HL-60 (cell line): ENCODE results near the gene PPP6C.
A peak's percentile ranks its signal among the peaks of the same experiment; 100 is the strongest.
"Not testable (repeated sequence)": the region's sequence is repeated elsewhere in the genome, so short reads cannot be mapped to it uniquely, and the experiment has no call there.

ENCODE experiments used
- DNase-seq, 2 experiments: peaks; one replicate each; pipeline ENCODE4 v3.0.0-alpha.2; 2010 to 2020; ENCODE audit warnings: low read depth in 1 of 2, low spot score in 1 of 2
- H3K27ac ChIP-seq: fragments of 250-450 bp; sonication (Bioruptor Pico); replicated peaks from 2 replicates; pipeline ENCODE4 v1.5.1; 2020; ENCODE audit warnings: mild to moderate bottlenecking, moderate library complexity
- H3K27me3 ChIP-seq: fragments of 250-450 bp; sonication (Bioruptor Pico); 2 replicates; pipeline ENCODE4 v1.5.1; 2021; ENCODE audit warnings: mild to moderate bottlenecking, moderate library complexity; ENCODE audit not compliant: insufficient read depth, poor library complexity, severe bottlenecking
- H3K4me3 ChIP-seq: replicated peaks from 2 replicates; pipeline ENCODE4 v1.5.1; 2011; ENCODE audit warnings: mild to moderate bottlenecking, control low read depth, low read length; ENCODE audit not compliant: insufficient read depth
- GABPA ChIP-seq: IDR thresholded peaks from 2 replicates; pipeline ENCODE4 v1.6.1; 2012; ENCODE audit warnings: low read depth
- POLR2AphosphoS5 ChIP-seq: IDR thresholded peaks from 2 replicates; pipeline ENCODE4 v1.6.1; 2012; ENCODE audit warnings: low read depth
- SPI1 ChIP-seq: IDR thresholded peaks from 2 replicates; pipeline ENCODE4 v1.6.1; 2012; ENCODE audit warnings: low read depth, mild to moderate bottlenecking, borderline replicate concordance
- TF ChIP-seq, protein P1 (sequence below): IDR thresholded peaks from one replicate; pipeline ENCODE4 v1.5.1; 2011; ENCODE audit warnings: low read length, control low read depth, inconsistent platforms; ENCODE audit not compliant: insufficient read depth
- TF ChIP-seq, protein P2 (sequence below): IDR thresholded peaks from 2 replicates; pipeline ENCODE4 v1.6.1; 2012; ENCODE audit warnings: low read depth; ENCODE audit not compliant: insufficient replicate concordance

PPP6C gene

DNA sequence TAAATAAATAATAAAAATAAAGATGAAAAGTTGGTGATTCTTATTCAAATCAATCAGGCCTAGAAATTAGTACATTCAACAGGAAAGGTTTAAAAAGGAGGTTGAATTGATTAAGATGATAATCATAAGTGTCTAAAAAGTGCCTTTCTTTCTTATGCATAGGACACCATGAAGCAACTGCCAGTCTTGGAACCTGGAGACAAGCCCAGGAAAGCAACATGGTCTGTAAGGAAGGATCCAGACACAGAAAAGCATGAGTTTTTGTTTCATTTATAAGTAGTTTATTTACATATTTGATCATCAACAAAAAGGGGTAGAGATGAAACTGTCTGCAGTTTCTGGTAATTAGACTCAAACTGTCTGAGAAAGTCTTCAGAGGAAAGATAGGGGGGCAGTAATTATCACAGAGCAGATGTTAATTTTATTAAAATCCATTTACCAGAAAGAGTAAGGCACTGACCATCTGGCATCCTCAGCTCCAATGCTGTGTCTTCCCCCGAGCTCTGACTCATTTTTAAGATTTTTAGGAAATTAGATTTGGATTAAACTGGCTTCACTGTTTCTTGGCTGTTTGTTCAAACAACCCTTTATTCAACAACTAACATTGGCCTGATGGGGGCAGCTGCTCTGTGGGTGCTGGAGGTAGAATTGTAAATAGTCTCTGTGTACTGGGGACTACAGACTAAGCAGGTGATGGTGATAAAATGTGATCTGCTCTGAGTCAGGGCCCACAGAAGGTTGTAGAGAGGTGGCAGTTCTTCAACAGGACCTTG, 13.4 kb upstream of the PPP6C start:
- H3K27ac ChIP-seq, result no peak overlapping the region
- TF ChIP-seq, protein P1, sequence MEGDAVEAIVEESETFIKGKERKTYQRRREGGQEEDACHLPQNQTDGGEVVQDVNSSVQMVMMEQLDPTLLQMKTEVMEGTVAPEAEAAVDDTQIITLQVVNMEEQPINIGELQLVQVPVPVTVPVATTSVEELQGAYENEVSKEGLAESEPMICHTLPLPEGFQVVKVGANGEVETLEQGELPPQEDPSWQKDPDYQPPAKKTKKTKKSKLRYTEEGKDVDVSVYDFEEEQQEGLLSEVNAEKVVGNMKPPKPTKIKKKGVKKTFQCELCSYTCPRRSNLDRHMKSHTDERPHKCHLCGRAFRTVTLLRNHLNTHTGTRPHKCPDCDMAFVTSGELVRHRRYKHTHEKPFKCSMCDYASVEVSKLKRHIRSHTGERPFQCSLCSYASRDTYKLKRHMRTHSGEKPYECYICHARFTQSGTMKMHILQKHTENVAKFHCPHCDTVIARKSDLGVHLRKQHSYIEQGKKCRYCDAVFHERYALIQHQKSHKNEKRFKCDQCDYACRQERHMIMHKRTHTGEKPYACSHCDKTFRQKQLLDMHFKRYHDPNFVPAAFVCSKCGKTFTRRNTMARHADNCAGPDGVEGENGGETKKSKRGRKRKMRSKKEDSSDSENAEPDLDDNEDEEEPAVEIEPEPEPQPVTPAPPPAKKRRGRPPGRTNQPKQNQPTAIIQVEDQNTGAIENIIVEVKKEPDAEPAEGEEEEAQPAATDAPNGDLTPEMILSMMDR, result no peak
- TF ChIP-seq GABPA (no peak), POLR2AphosphoS5 (no peak), SPI1 (no peak)
- TF ChIP-seq, protein P2, sequence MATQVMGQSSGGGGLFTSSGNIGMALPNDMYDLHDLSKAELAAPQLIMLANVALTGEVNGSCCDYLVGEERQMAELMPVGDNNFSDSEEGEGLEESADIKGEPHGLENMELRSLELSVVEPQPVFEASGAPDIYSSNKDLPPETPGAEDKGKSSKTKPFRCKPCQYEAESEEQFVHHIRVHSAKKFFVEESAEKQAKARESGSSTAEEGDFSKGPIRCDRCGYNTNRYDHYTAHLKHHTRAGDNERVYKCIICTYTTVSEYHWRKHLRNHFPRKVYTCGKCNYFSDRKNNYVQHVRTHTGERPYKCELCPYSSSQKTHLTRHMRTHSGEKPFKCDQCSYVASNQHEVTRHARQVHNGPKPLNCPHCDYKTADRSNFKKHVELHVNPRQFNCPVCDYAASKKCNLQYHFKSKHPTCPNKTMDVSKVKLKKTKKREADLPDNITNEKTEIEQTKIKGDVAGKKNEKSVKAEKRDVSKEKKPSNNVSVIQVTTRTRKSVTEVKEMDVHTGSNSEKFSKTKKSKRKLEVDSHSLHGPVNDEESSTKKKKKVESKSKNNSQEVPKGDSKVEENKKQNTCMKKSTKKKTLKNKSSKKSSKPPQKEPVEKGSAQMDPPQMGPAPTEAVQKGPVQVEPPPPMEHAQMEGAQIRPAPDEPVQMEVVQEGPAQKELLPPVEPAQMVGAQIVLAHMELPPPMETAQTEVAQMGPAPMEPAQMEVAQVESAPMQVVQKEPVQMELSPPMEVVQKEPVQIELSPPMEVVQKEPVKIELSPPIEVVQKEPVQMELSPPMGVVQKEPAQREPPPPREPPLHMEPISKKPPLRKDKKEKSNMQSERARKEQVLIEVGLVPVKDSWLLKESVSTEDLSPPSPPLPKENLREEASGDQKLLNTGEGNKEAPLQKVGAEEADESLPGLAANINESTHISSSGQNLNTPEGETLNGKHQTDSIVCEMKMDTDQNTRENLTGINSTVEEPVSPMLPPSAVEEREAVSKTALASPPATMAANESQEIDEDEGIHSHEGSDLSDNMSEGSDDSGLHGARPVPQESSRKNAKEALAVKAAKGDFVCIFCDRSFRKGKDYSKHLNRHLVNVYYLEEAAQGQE, result no peak
- no peak overlapping the region for H3K4me3 ChIP-seq
- H3K27me3 ChIP-seq, result no peaks in the 10 kb centered on the region
- no peak for DNase-seq

DNA sequence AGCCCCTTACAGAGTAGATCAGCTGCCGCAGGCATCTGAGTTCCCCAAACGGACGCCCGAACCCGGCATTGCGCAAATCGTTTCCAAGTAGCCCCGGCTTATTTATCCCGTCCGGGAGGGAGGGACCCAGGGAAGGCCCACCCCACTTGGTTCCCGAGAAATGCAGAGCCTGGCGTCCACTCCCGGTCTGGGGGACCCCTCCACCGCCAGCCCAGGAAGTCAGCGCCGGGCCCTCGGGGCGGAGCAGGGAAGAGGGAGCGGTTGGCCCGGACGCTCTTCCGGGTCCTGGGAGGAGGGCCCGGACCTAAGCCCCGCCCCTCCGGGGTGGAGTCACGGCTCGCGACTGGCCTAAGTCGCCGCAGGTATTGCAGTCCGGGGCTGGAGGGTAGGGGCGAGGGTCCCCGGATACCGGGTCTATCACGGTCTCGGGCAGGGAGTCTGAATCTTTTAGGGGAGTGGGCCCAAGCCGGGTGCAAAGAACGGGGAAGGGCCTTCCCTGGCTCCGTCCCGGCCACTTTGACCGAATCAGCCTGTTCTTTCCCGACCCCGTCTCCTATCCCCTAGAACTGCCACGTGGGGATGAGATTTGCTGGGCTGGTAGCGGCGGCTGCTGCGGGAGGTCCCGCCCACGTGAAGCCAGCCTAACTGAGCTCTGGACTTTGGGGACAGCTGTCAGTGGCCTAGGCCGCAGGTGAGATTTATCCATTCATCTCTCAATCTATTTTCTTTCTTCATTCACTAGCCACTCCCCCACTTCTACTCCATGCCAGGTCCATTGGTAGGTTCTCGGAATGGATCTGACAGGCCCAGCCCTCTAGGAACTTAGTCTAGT, 10.8 kb upstream of the PPP6C start, which contains the start of gene RABEPK:
Gene RABEPK (plus strand): TSS at position 327 of the 832 bp plus-strand sequence. CDS start 2,472 bp downstream, outside the sequence.
- TF ChIP-seq, protein P1, result no peak
- TF ChIP-seq GABPA (peak; percentile 56; the same call in 1 of the 2 replicates), SPI1 (peak; percentile 78), POLR2AphosphoS5 (peak; percentile 71)
- Histone ChIP-seq H3K27me3 (no peaks in the 10 kb centered on the region), H3K4me3 (peak within 1 kb of the TSS; percentile 91), H3K27ac (peak within 1 kb of the TSS; percentile 94)
- DNase-seq, result peak; percentile 85 to 94

DNA sequence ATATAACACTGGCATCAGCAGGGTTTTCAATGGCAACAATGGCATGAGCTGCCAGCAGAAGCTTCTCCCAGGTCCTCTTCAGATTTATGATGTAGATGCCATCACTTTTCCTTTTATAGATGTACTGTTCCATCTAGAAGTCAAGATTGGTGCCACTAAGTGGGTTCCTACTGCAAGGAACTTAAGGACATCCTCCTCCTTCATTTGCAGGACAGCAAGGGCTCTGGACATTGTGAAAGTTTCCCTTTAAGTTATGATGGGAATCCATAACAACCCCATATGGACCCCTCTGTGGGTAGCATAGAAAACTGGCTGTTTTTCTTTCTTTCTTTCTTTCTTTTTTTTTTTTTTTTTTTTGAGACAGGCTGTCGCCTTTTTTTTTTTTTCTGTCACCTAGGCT, 6.0 kb upstream of the PPP6C start:
- not testable (repeated sequence) for H3K27ac ChIP-seq, DNase-seq, H3K27me3 ChIP-seq, H3K4me3 ChIP-seq

DNA sequence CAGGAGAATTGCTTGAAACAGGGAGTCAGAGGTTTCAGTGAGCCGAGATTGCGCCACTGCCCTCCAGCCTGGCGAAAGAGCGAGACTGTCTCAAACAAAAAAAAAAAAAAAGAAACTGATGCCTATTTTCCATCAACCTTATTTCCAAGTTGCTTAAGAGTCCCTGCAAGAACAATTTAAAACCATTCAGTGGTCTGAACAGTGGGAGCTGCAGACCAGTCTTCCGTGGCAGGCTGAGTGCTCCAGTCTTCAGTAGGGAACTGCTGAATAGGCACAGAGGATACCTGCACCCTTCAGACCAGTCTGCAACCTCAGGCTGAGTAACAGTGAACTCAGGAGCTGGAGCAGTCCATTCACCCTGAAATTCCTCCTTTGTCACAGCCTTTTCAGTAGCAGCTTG, 4.9 kb upstream of the PPP6C start:
- peak; percentile 28 to 75 for DNase-seq
- H3K27me3 ChIP-seq, H3K4me3 ChIP-seq: not testable (repeated sequence)
- H3K27ac ChIP-seq, result peak overlapping the region; percentile 38

DNA sequence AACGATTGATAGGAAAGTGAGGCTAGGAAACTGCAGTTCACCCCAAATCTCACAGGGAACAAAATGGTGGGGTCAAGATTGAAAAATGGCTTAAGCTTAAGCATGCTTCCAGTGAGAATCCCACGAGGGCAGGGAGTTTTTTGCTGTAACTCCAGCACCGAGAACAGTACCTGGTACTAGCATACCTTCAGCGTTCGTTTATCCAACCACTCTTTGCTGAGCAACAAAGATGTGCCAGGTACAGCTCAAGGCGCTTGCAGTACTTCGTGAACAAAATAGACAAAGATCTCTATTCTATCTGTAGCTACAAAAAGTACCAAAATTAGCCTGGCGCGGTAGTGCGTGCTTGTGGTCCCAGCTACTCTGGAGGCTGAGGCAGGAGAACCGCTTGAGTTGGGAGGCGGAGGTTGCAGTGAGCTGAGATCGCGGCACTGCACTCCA, 778 bp upstream of the PPP6C start:
- peak overlapping the region; percentile 81 for H3K27ac ChIP-seq
- DNase-seq, result no peak
- TF ChIP-seq POLR2AphosphoS5 (no peak), GABPA (no peak), SPI1 (no peak)
- TF ChIP-seq, protein P1, result no peak
- TF ChIP-seq, protein P2, result no peak
- peak overlapping the region; percentile 99 for H3K4me3 ChIP-seq
- no peaks in the 10 kb centered on the region for H3K27me3 ChIP-seq
